HUES64 (cell line): ENCODE data around the gene ORC3.

Source experiments
- H3K27ac ChIP-seq: 2 replicates; pipeline ENCODE4 v1.7.0; 2013; ENCODE audit warnings: low read depth, low read length, inconsistent platforms
- H3K27me3 ChIP-seq: 2 replicates; pipeline ENCODE4 v1.6.1; 2013; ENCODE audit warnings: mild to moderate bottlenecking, low read length; ENCODE audit not compliant: insufficient read depth
- H3K36me3 ChIP-seq: 2 replicates; pipeline ENCODE4 v1.6.1; 2013; ENCODE audit warnings: mild to moderate bottlenecking, low read length; ENCODE audit not compliant: insufficient read depth
- H3K4me1 ChIP-seq: 2 replicates; pipeline ENCODE4 v1.6.1; 2013; ENCODE audit warnings: mild to moderate bottlenecking, low read length, moderate library complexity; ENCODE audit not compliant: insufficient read depth
- H3K4me3 ChIP-seq: 2 replicates; pipeline ENCODE4 v1.5.1; 2013; ENCODE audit warnings: mild to moderate bottlenecking, low read length, moderate library complexity
- H3K9ac ChIP-seq: 2 replicates; pipeline ENCODE4 v1.6.1; 2013; ENCODE audit warnings: mild to moderate bottlenecking, low read depth, low read length
- H3K9me3 ChIP-seq: 2 replicates; pipeline ENCODE4 v1.6.1; 2013; ENCODE audit warnings: low read depth, low read length; ENCODE audit not compliant: insufficient read depth
- WGBS: fragments of 150-250, 120-280 bp; methylation state at CpG from one replicate; pipeline ENCODE4 v1.1.7; 2013; ENCODE audit warnings: missing lambda C conversion rate; 5-methylcytosine and 5-hydroxymethylcytosine counted together

ORC3 gene

GRCh38 chr6:87639373-87639772 lies 49.4 kb downstream of the ORC3 start:
- H3K4me1 ChIP-seq = peaks cover 9% of the 10 kb centered on the region
- peaks cover 65% of the 10 kb centered on the region for H3K36me3 ChIP-seq
- no peak overlapping the region for H3K9ac ChIP-seq
- H3K27me3 ChIP-seq = no peaks in the 10 kb centered on the region
- no peaks in the 10 kb centered on the region for H3K9me3 ChIP-seq
- no peak overlapping the region for H3K27ac ChIP-seq
- no peak overlapping the region for H3K4me3 ChIP-seq
- WGBS = 96% methylated on average over 4 of the region's 4 CpGs

GRCh38 chr6:87641065-87641692 lies 51.2 kb downstream of the ORC3 start:
- Histone ChIP-seq H3K36me3 (peaks cover 53% of the 10 kb centered on the region), H3K27ac (no peak overlapping the region), H3K9me3 (no peaks in the 10 kb centered on the region), H3K4me1 (peaks cover 9% of the 10 kb centered on the region), H3K27me3 (no peaks in the 10 kb centered on the region), H3K9ac (no peak overlapping the region), H3K4me3 (no peak overlapping the region)
- WGBS = 100% methylated on average over 1 of the region's 1 CpG

- Histone ChIP-seq H3K9ac (no peak overlapping the region), H3K4me3 (no peak overlapping the region), H3K9me3 (no peaks in the 10 kb centered on the region), H3K27me3 (no peaks in the 10 kb centered on the region), H3K4me1 (peaks cover 6% of the 10 kb centered on the region; the same call in 1 of the 2 replicates), H3K36me3 (peaks cover 33% of the 10 kb centered on the region), H3K27ac (no peak overlapping the region)
- 100% methylated on average over 1 of the region's 1 CpG for WGBS
Observed at GRCh38 chr6:87645080-87645479, 55.1 kb downstream of the ORC3 start.

GRCh38 chr6:87653074-87653962 lies 63.4 kb downstream of the ORC3 start:
- 56% methylated on average over 3 of the region's 3 CpGs for WGBS
- no peaks in the 10 kb centered on the region for H3K27me3 ChIP-seq
- H3K9ac ChIP-seq = peak overlapping the region; percentile 6; the same call in 1 of the 2 replicates
- peak overlapping the region; percentile 1; the same call in 1 of the 2 replicates for H3K4me3 ChIP-seq
- H3K36me3 ChIP-seq = peaks cover 50% of the 10 kb centered on the region
- peak overlapping the region; percentile 58 for H3K27ac ChIP-seq
- no peaks in the 10 kb centered on the region for H3K9me3 ChIP-seq
- peaks cover 28% of the 10 kb centered on the region for H3K4me1 ChIP-seq

- Histone ChIP-seq H3K27ac (peak overlapping the region; percentile 58), H3K9me3 (no peaks in the 10 kb centered on the region), H3K4me3 (no peak overlapping the region; the same call in 1 of the 2 replicates), H3K36me3 (peaks cover 50% of the 10 kb centered on the region), H3K4me1 (peaks cover 28% of the 10 kb centered on the region), H3K27me3 (no peaks in the 10 kb centered on the region), H3K9ac (peak overlapping the region; percentile 6; the same call in 1 of the 2 replicates)
- 90% methylated on average over 1 of the region's 1 CpG for WGBS
Observed at GRCh38 chr6:87654122-87654521, 64.2 kb downstream of the ORC3 start.

- no peaks in the 10 kb centered on the region for H3K9me3 ChIP-seq
- no peaks in the 10 kb centered on the region for H3K27me3 ChIP-seq
- no peak overlapping the region for H3K27ac ChIP-seq
- H3K36me3 ChIP-seq = peaks cover 55% of the 10 kb centered on the region
- WGBS = no CpG with 5 or more reads among the region's 2 CpGs
- H3K9ac ChIP-seq = no peak overlapping the region
- peaks cover 28% of the 10 kb centered on the region for H3K4me1 ChIP-seq
- no peak overlapping the region for H3K4me3 ChIP-seq
Observed at GRCh38 chr6:87654875-87655454, 65.0 kb downstream of the ORC3 start.

- H3K27me3 ChIP-seq = no peaks in the 10 kb centered on the region
- no peaks in the 10 kb centered on the region for H3K9me3 ChIP-seq
- H3K27ac ChIP-seq = no peak overlapping the region
- no peak overlapping the region for H3K4me3 ChIP-seq
- no peak overlapping the region for H3K9ac ChIP-seq
- H3K4me1 ChIP-seq = peaks cover 28% of the 10 kb centered on the region
- peaks cover 64% of the 10 kb centered on the region for H3K36me3 ChIP-seq
Observed at GRCh38 chr6:87655824-87656223, 65.9 kb downstream of the ORC3 start.

- Histone ChIP-seq H3K27ac (no peak overlapping the region), H3K27me3 (no peaks in the 10 kb centered on the region), H3K4me3 (no peak overlapping the region), H3K4me1 (peaks cover 28% of the 10 kb centered on the region), H3K9ac (no peak overlapping the region), H3K9me3 (no peaks in the 10 kb centered on the region), H3K36me3 (peaks cover 71% of the 10 kb centered on the region)
Observed at GRCh38 chr6:87656857-87657256, 66.9 kb downstream of the ORC3 start.

- H3K4me3 ChIP-seq = no peak overlapping the region
- no peaks in the 10 kb centered on the region for H3K27me3 ChIP-seq
- H3K36me3 ChIP-seq = peaks cover 77% of the 10 kb centered on the region
- no peaks in the 10 kb centered on the region for H3K9me3 ChIP-seq
- no peak overlapping the region for H3K9ac ChIP-seq
- H3K27ac ChIP-seq = no peak overlapping the region
- H3K4me1 ChIP-seq = peaks cover 13% of the 10 kb centered on the region
Observed at GRCh38 chr6:87658516-87658915, 68.6 kb downstream of the ORC3 start.

- Histone ChIP-seq H3K27me3 (no peaks in the 10 kb centered on the region), H3K9ac (no peak overlapping the region), H3K4me3 (no peak overlapping the region), H3K9me3 (no peaks in the 10 kb centered on the region), H3K27ac (no peak overlapping the region), H3K36me3 (peaks cover 87% of the 10 kb centered on the region), H3K4me1 (no peaks in the 10 kb centered on the region)
Observed at GRCh38 chr6:87660226-87660911, 70.4 kb downstream of the ORC3 start.

- Histone ChIP-seq H3K27me3 (no peaks in the 10 kb centered on the region), H3K4me1 (no peaks in the 10 kb centered on the region), H3K9me3 (no peaks in the 10 kb centered on the region), H3K9ac (no peak overlapping the region), H3K27ac (no peak overlapping the region), H3K4me3 (no peak overlapping the region), H3K36me3 (peaks cover 88% of the 10 kb centered on the region)
- WGBS = no CpG with 5 or more reads among the region's 1 CpG
Observed at GRCh38 chr6:87661016-87661415, 71.1 kb downstream of the ORC3 start.
